H1 (cell line): ENCODE results near the gene RFX2. TPM values are rescaled to one million over a fixed set of nuclear protein-coding genes. Genes with fewer than 3 reads are reported as not detected.

ENCODE experiments used
- CTCF ChIA-PET: fragments of 300-600 bp; sonication (Branson Sonifier 250); formaldehyde crosslinking; loops from one replicate; lab custom pipeline; 2021; ENCODE audit not compliant: partially characterized antibody; lab: Charles Lee
- POLR2A ChIA-PET: fragments of 300-600 bp; sonication (Branson Sonifier 250); formaldehyde crosslinking; loops from one replicate; lab custom pipeline; 2021; ENCODE audit warnings: inconsistent platforms; ENCODE audit not compliant: partially characterized antibody; lab: Charles Lee
- DNase-seq, 2 experiments: peaks; one replicate each; pipeline versions ENCODE4 v3.0.0 to v3.0.0-alpha.2; 2010 to 2022; ENCODE audit warnings: low spot score in 2 of 2, low read depth in 1 of 2, mixed read lengths in 1 of 2
- FAIRE-seq: peaks from 2 replicates; lab custom pipeline; 2011; peaks lifted over from hg19 to GRCh38; lab: Jason Lieb, UNC
- H2AFZ ChIP-seq: 2 replicates; pipeline ENCODE4 v1.8.1; 2012; ENCODE audit warnings: low read length, inconsistent platforms
- H2AK5ac ChIP-seq: 2 replicates; pipeline ENCODE4 v1.6.1; 2013; ENCODE audit warnings: low read depth, low read length
- H2BK120ac ChIP-seq: replicated peaks from 2 replicates; pipeline ENCODE3; 2013; ENCODE audit warnings: low read depth, low read length, inconsistent platforms
- H2BK12ac ChIP-seq: 2 replicates; pipeline ENCODE4 v1.6.1; 2013; ENCODE audit warnings: low read depth, low read length
- H2BK15ac ChIP-seq: 2 replicates; pipeline ENCODE4 v1.6.1; 2013; ENCODE audit warnings: low read length
- H2BK20ac ChIP-seq: 2 replicates; pipeline ENCODE4 v1.6.1; 2013; ENCODE audit warnings: low read length
- H2BK5ac ChIP-seq: 2 replicates; pipeline ENCODE4 v1.6.1; 2013; ENCODE audit warnings: low read depth, low read length
- H3K14ac ChIP-seq: 2 replicates; pipeline ENCODE4 v1.6.1; 2013; ENCODE audit warnings: inconsistent platforms; ENCODE audit not compliant: insufficient read length
- H3K18ac ChIP-seq: 2 replicates; pipeline ENCODE4 v1.6.1; 2013; ENCODE audit warnings: low read length; ENCODE audit errors: extremely low read depth
- H3K23ac ChIP-seq: 2 replicates; pipeline ENCODE4 v1.6.1; 2013; ENCODE audit warnings: inconsistent platforms; ENCODE audit not compliant: insufficient read length
- H3K23me2 ChIP-seq: 2 replicates; pipeline ENCODE4 v1.6.1; 2013; ENCODE audit warnings: low read depth, low read length
- H3K27ac ChIP-seq: 2 replicates; pipeline ENCODE4 v1.6.1; 2011; ENCODE audit warnings: low read depth, low read length, inconsistent platforms
- H3K27me3 ChIP-seq, 4 experiments: replicated peaks in 1 of 4; 1 replicate in 1 of 4; 2 replicates in 3 of 4; pipeline versions ENCODE4 v1.6.1 to v1.8.1; 2011 to 2013; ENCODE audit warnings: low read length in 3 of 4, mild to moderate bottlenecking in 3 of 4, inconsistent platforms in 2 of 4, mixed read lengths in 2 of 4, moderate library complexity in 1 of 4; ENCODE audit not compliant: control insufficient read depth in 3 of 4, insufficient read depth in 3 of 4; ENCODE audit errors: extremely low read depth in 1 of 4
- H3K36me3 ChIP-seq, 4 experiments: 2 replicates each; pipeline versions ENCODE4 v1.6.1 to v1.8.1; 2011 to 2013; ENCODE audit warnings: mild to moderate bottlenecking in 4 of 4, low read length in 3 of 4, moderate library complexity in 2 of 4, control low read depth in 1 of 4, inconsistent platforms in 1 of 4; ENCODE audit not compliant: insufficient read depth in 4 of 4, control insufficient read depth in 2 of 4
- H3K4ac ChIP-seq: replicated peaks from 2 replicates; pipeline ENCODE3; 2013; ENCODE audit warnings: low read length, low read depth, mixed read lengths, inconsistent platforms; ENCODE audit not compliant: insufficient read length
- H3K4me1 ChIP-seq, 4 experiments: replicated peaks in 1 of 4; 1 replicate in 1 of 4; 2 replicates in 3 of 4; pipeline versions ENCODE4 v1.6.1 to v1.8.1; 2011 to 2013; ENCODE audit warnings: low read length in 3 of 4, inconsistent platforms in 2 of 4, mixed read lengths in 1 of 4; ENCODE audit not compliant: insufficient read depth in 4 of 4, control insufficient read depth in 3 of 4
- H3K4me2 ChIP-seq, 2 experiments: 2 replicates each; pipeline versions ENCODE4 v1.6.1 to v1.8.1; 2011 to 2013; ENCODE audit warnings: low read depth in 2 of 2, low read length in 2 of 2, control low read depth in 1 of 2, inconsistent platforms in 1 of 2, mild to moderate bottlenecking in 1 of 2; ENCODE audit not compliant: insufficient read depth in 1 of 2
- H3K4me3 ChIP-seq, 4 experiments: fragments of 200-600, 300-600 bp in 1 of 4; sonication (generic), shearing (Covaris generic), sonication (Bioruptor Twin) in 1 of 4; 2 replicates each; pipeline versions ENCODE4 v1.5.1 to v1.8.1; 2011 to 2016; ENCODE audit warnings: low read length in 4 of 4, low read depth in 3 of 4, control low read depth in 2 of 4, inconsistent platforms in 2 of 4, mild to moderate bottlenecking in 2 of 4, mixed read lengths in 1 of 4, moderate library complexity in 1 of 4; ENCODE audit not compliant: insufficient read depth in 2 of 4; ENCODE audit errors: extremely low read depth in 1 of 4
- H3K56ac ChIP-seq: replicated peaks from 2 replicates; pipeline ENCODE3; 2013; ENCODE audit warnings: low read depth, mild to moderate bottlenecking, mixed read lengths, low read length, inconsistent platforms; ENCODE audit not compliant: insufficient read length
- H3K79me1 ChIP-seq: 2 replicates; pipeline ENCODE4 v1.6.1; 2013; ENCODE audit warnings: low read depth, low read length, control low read depth
- H3K79me2 ChIP-seq, 2 experiments: 2 replicates each; pipeline versions ENCODE4 v1.6.1 to v1.8.1; 2012 to 2013; ENCODE audit warnings: low read length in 2 of 2, mild to moderate bottlenecking in 2 of 2, inconsistent platforms in 1 of 2; ENCODE audit not compliant: insufficient read depth in 2 of 2, control insufficient read depth in 1 of 2
- H3K9ac ChIP-seq, 4 experiments: replicated peaks in 1 of 4; 1 replicate in 1 of 4; 2 replicates in 3 of 4; pipeline versions ENCODE4 v1.6.1 to v1.8.1; 2011 to 2013; ENCODE audit warnings: low read depth in 3 of 4, low read length in 3 of 4, control low read depth in 2 of 4, mild to moderate bottlenecking in 2 of 4, moderate library complexity in 2 of 4, inconsistent platforms in 1 of 4; ENCODE audit errors: extremely low read depth in 1 of 4
- H3K9me3 ChIP-seq, 2 experiments: 2 replicates each; pipeline versions ENCODE4 v1.6.1 to v1.8.1; 2012 to 2013; ENCODE audit warnings: mild to moderate bottlenecking in 2 of 2, moderate library complexity in 2 of 2, control low read depth in 1 of 2, inconsistent platforms in 1 of 2, low read depth in 1 of 2, low read length in 1 of 2, mixed read lengths in 1 of 2; ENCODE audit not compliant: insufficient read depth in 2 of 2
- H4K20me1 ChIP-seq, 2 experiments: replicated peaks in 1 of 2; 2 replicates each; pipeline versions ENCODE3 to v1.8.1; 2011 to 2013; ENCODE audit warnings: inconsistent platforms in 2 of 2, low read length in 2 of 2, mild to moderate bottlenecking in 1 of 2; ENCODE audit not compliant: insufficient read depth in 2 of 2, control insufficient read depth in 1 of 2
- H4K5ac ChIP-seq: 2 replicates; pipeline ENCODE4 v1.6.1; 2013; ENCODE audit warnings: low read length, low read depth, mixed read lengths, inconsistent platforms; ENCODE audit not compliant: insufficient read length
- H4K8ac ChIP-seq: 2 replicates; pipeline ENCODE4 v1.8.0; 2013; ENCODE audit warnings: mild to moderate bottlenecking, moderate library complexity, low read length, inconsistent platforms; ENCODE audit not compliant: insufficient read depth; ENCODE audit errors: extremely low read depth
- H4K91ac ChIP-seq: replicated peaks from 2 replicates; pipeline ENCODE3; 2013; ENCODE audit warnings: low read length, mixed read lengths, inconsistent platforms; ENCODE audit not compliant: insufficient read length
- CHD2 ChIP-seq: IDR thresholded peaks from 2 replicates; pipeline ENCODE4 v1.6.1; 2012; ENCODE audit warnings: low read length, improper control_type of control experiment
- RNF2 ChIP-seq: fragments of 200-900, 300-1000 bp; sonication (generic); IDR thresholded peaks from 2 replicates; pipeline ENCODE4 v1.7.1; 2016; ENCODE audit warnings: borderline replicate concordance, low read depth, mild to moderate bottlenecking, antibody characterized with exemption, low read length; ENCODE audit not compliant: poor library complexity, severe bottlenecking; ENCODE audit errors: missing control alignments
- polyA plus RNA-seq, 7 experiments: library from polyadenylated mRNA; depleted of rRNA in 3 of 7; stranded (reverse) in 5 of 7; unstranded in 2 of 7; fragments of >200 nt in 5 of 7; fragments of 200-250 nt in 2 of 7; gene quantifications; 1 replicate in 5 of 7; 2 replicates in 1 of 7; 4 replicates in 1 of 7; pipeline versions ENCODE4 v1.2.1 to v1.2.3, GENCODE V29; 2011 to 2013; ENCODE audit warnings: missing spikeins in 2 of 7, mixed read lengths in 2 of 7
- total RNA-seq: library from RNA; stranded (reverse); fragmentation: NEBNext Ultra II Directional; extraction: Animal tissue kit (Norgen Biotek cat#: 25700); gene quantifications from 2 replicates; pipeline ENCODE4 v1.2.1, GENCODE V29; 2021

RFX2 gene
- total and polyA plus RNA-seq, 2 of the 8 experiments (the other 6 are each of a cell fraction or from before 2014, with no cell fraction given): 4.8 to 5.3 TPM

DNA sequence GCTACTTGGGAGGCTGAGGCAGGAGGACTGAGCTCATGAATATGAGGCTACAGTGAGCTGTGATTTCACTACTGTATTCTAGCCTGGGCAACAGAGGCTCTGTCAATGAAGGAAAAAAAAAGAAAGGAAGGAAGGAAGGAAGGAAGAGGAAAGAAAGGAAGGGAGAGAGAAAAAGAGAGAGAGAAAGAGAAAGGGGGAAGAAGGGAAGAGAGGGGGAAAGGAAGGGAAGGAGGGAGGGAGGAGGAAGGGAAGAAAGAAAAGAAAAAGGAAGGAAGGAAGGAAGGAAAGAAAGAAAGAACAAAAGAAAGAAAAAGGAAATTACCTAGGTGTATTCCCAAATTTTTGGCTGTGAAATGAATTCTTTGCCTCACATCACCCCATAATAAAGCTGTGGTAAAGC is 7.2 kb upstream of the RFX2 start:
- H3K79me1 ChIP-seq: no peaks in the 10 kb centered on the region
- H3K27ac ChIP-seq: no peak overlapping the region
- no peak for DNase-seq
- no peak overlapping the region for H3K4ac ChIP-seq
- no peak overlapping the region for H2BK20ac ChIP-seq
- no peak overlapping the region for H3K23ac ChIP-seq
- H3K4me1 ChIP-seq: no peaks in the 10 kb centered on the region; a peak in 1 of 7 replicates
- H4K8ac ChIP-seq: no peak overlapping the region
- H3K9ac ChIP-seq: no peak overlapping the region
- no peak overlapping the region for H2BK12ac ChIP-seq
- ChIA-PET CTCF (interaction anchor here (0.6 to 6.4 kb wide), 5 partner anchors 9 to 540 kb away, joined by 3 to 37 read pairs (median 5); no protein-coding TSS in a partner anchor), POLR2A (interaction anchor here (0.7 kb wide), 1 partner anchor 644 kb away, joined by 4 read pairs; no protein-coding TSS in a partner anchor)
- peaks cover 0 to 2% (median 0%) of the 10 kb centered on the region in 4 experiments; a peak in 1 of 7 replicates for H3K27me3 ChIP-seq
- no peak overlapping the region for H2AK5ac ChIP-seq
- no peaks in the 10 kb centered on the region for H3K36me3 ChIP-seq
- H4K20me1 ChIP-seq: no peaks in the 10 kb centered on the region
- H2BK120ac ChIP-seq: no peak overlapping the region
- H4K91ac ChIP-seq: no peak overlapping the region
- no peak overlapping the region for H3K4me3 ChIP-seq
- no peak overlapping the region for H2BK5ac ChIP-seq
- no peak overlapping the region for H3K56ac ChIP-seq
- no peaks in the 10 kb centered on the region; the same call in 1 of the 2 replicates for H3K23me2 ChIP-seq
- H3K79me2 ChIP-seq: no peaks in the 10 kb centered on the region
- no peak for TF ChIP-seq RNF2
- no peak for TF ChIP-seq CHD2
- TF ChIP-seq, all 59 proteins: peak for 0
- Histone ChIP-seq H2AFZ (no peak overlapping the region), H2BK15ac (no peak overlapping the region), H4K5ac (no peak overlapping the region), H3K14ac (no peak overlapping the region), H3K4me2 (no peak overlapping the region), H3K18ac (no peak overlapping the region), H3K9me3 (peaks cover 0 to 7% of the 10 kb centered on the region in 2 experiments; a peak in 1 of 4 replicates)
- FAIRE-seq: no peak
